ENCODE results near the gene CEACAM19.

CEACAM19 gene

GRCh38 chr19:44689290-44690130 is 18.2 kb downstream of the CEACAM19 start:
- Histone ChIP-seq H3K4me1 (ENCODE audit: control insufficient read depth, insufficient read depth, low read length) (peaks cover 5% of the 10 kb centered on the region), H3K4me3 (ENCODE audit: low read length in 2 of 2) (no peak overlapping the region)

GRCh38 chr19:44690131-44690440 is 18.8 kb downstream of the CEACAM19 start:
- Histone ChIP-seq H3K27ac (ENCODE audit: low read length) (no peak overlapping the region), H3K4me1 (ENCODE audit: control insufficient read depth, insufficient read depth, low read length) (peaks cover under 1% of the 10 kb centered on the region), H3K9ac (ENCODE audit: low read length in 2 of 2) (no peak overlapping the region)

More at GRCh38 chr19:44689290-44690130, 18.2 kb downstream of the CEACAM19 start:
- Histone ChIP-seq H3K9ac (ENCODE audit: low read length in 2 of 2) (no peak overlapping the region), H3K27me3 (ENCODE audit: control insufficient read depth in 1 of 2, insufficient read depth in 2 of 2, low read length in 2 of 2) (no peaks in the 10 kb centered on the region), H3K36me3 (ENCODE audit: control insufficient read depth in 2 of 2, insufficient read depth in 2 of 2, low read length in 2 of 2) (no peaks in the 10 kb centered on the region), H3K9me3 (ENCODE audit: control insufficient read depth in 2 of 2, low read length in 2 of 2) (no peaks in the 10 kb centered on the region), H3K27ac (ENCODE audit: low read length) (no peak overlapping the region)

DNA sequence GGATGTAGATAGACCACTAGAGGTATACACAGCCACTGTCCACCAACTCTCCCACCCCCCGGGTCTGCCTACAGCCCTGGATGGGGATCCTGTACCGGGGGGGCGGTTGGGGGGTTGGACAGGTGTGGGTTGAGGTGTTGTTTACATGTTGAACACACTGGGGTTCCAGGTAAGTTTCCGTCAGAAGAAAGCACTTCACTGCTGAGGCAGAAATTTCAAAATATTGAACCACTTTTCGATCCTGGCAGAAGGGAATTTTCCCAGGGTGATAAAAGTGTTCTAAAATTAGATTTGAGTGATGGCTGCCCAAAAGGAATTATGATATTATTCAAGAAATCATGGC is 21.1 kb downstream of the CEACAM19 start:
- H3K9me3 ChIP-seq (ENCODE audit: control insufficient read depth in 2 of 2, low read length in 2 of 2) = no peaks in the 10 kb centered on the region
- no peaks in the 10 kb centered on the region for H3K36me3 ChIP-seq (ENCODE audit: control insufficient read depth in 2 of 2, insufficient read depth in 2 of 2, low read length in 2 of 2)
- no peaks in the 10 kb centered on the region for H3K4me1 ChIP-seq (ENCODE audit: control insufficient read depth, insufficient read depth, low read length)
- H3K4me3 ChIP-seq (ENCODE audit: low read length in 2 of 2) = no peak overlapping the region
- H3K9ac ChIP-seq (ENCODE audit: low read length in 2 of 2) = no peak overlapping the region
- peaks cover 0 to 4% of the 10 kb centered on the region in 2 donors for H3K27me3 ChIP-seq (ENCODE audit: control insufficient read depth in 1 of 2, insufficient read depth in 2 of 2, low read length in 2 of 2)
- H3K27ac ChIP-seq (ENCODE audit: low read length) = no peak overlapping the region

More at GRCh38 chr19:44690131-44690440, 18.8 kb downstream of the CEACAM19 start:
- Histone ChIP-seq H3K36me3 (ENCODE audit: control insufficient read depth in 2 of 2, insufficient read depth in 2 of 2, low read length in 2 of 2) (no peaks in the 10 kb centered on the region), H3K9me3 (ENCODE audit: control insufficient read depth in 2 of 2, low read length in 2 of 2) (no peaks in the 10 kb centered on the region), H3K27me3 (ENCODE audit: control insufficient read depth in 1 of 2, insufficient read depth in 2 of 2, low read length in 2 of 2) (no peaks in the 10 kb centered on the region), H3K4me3 (ENCODE audit: low read length in 2 of 2) (no peak overlapping the region)

- no peaks in the 10 kb centered on the region for H3K9me3 ChIP-seq (ENCODE audit: control insufficient read depth in 2 of 2, low read length in 2 of 2)
- H3K9ac ChIP-seq (ENCODE audit: low read length in 2 of 2) = no peak overlapping the region
- no peaks in the 10 kb centered on the region for H3K36me3 ChIP-seq (ENCODE audit: control insufficient read depth in 2 of 2, insufficient read depth in 2 of 2, low read length in 2 of 2)
- no peak overlapping the region for H3K27ac ChIP-seq (ENCODE audit: low read length)
- H3K4me1 ChIP-seq (ENCODE audit: control insufficient read depth, insufficient read depth, low read length) = no peaks in the 10 kb centered on the region
- peaks cover 3 to 12% of the 10 kb centered on the region in 2 donors for H3K27me3 ChIP-seq (ENCODE audit: control insufficient read depth in 1 of 2, insufficient read depth in 2 of 2, low read length in 2 of 2)
- H3K4me3 ChIP-seq (ENCODE audit: low read length in 2 of 2) = no peak overlapping the region
Observed at GRCh38 chr19:44694184-44694579, 22.9 kb downstream of the CEACAM19 start.

DNA sequence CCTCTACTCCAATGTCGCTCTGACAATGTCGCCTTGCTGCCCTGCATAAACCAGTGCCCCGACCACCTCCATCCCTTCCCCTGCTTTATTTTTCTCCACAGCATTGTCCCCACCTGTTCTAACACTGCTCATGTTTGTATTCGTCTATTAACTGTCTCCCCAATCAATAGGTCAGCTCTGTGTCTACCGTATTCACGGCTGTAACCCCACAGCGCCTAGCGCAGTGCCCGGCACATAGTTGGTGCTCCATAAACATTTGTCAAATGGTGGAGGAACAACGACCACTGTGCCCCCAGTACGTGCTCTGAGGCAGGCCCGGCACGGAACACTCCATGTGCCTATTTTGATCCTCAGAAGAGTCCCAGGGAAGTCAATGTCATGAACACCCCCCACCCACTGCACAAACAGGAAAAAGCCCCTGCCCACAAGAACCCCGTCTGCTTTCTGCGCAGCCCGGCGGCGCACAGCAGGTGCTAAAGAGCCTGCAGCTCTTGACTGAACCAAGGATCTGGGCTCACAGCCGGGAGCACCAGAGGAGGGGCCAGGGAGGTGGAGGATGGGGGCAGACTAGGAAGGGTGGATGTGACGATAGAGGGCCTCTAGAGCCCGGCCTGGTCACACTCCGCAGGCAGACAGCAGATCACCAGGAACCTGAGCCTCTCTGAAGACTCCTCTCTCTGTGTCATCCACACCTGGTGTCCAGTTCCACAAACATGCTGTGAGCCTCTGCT is 25.8 kb downstream of the CEACAM19 start:
- H3K4me1 ChIP-seq (ENCODE audit: control insufficient read depth, insufficient read depth, low read length) = no peaks in the 10 kb centered on the region
- H3K27me3 ChIP-seq (ENCODE audit: control insufficient read depth in 1 of 2, insufficient read depth in 2 of 2, low read length in 2 of 2) = peaks cover 3 to 12% of the 10 kb centered on the region in 2 donors
- no peaks in the 10 kb centered on the region for H3K9me3 ChIP-seq (ENCODE audit: control insufficient read depth in 2 of 2, low read length in 2 of 2)
- H3K9ac ChIP-seq (ENCODE audit: low read length in 2 of 2) = no peak overlapping the region
- H3K36me3 ChIP-seq (ENCODE audit: control insufficient read depth in 2 of 2, insufficient read depth in 2 of 2, low read length in 2 of 2) = no peaks in the 10 kb centered on the region
- H3K4me3 ChIP-seq (ENCODE audit: low read length in 2 of 2) = no peak overlapping the region
- no peak overlapping the region for H3K27ac ChIP-seq (ENCODE audit: low read length)

- no peak overlapping the region for H3K9ac ChIP-seq (ENCODE audit: low read length in 2 of 2)
- H3K36me3 ChIP-seq (ENCODE audit: control insufficient read depth in 2 of 2, insufficient read depth in 2 of 2, low read length in 2 of 2) = no peaks in the 10 kb centered on the region
- H3K9me3 ChIP-seq (ENCODE audit: control insufficient read depth in 2 of 2, low read length in 2 of 2) = no peaks in the 10 kb centered on the region
- peaks cover 3 to 12% of the 10 kb centered on the region in 2 donors for H3K27me3 ChIP-seq (ENCODE audit: control insufficient read depth in 1 of 2, insufficient read depth in 2 of 2, low read length in 2 of 2)
- no peak overlapping the region for H3K4me3 ChIP-seq (ENCODE audit: low read length in 2 of 2)
- H3K4me1 ChIP-seq (ENCODE audit: control insufficient read depth, insufficient read depth, low read length) = no peaks in the 10 kb centered on the region
- no peak overlapping the region for H3K27ac ChIP-seq (ENCODE audit: low read length)
Observed at GRCh38 chr19:44697670-44698034, 26.4 kb downstream of the CEACAM19 start.

DNA sequence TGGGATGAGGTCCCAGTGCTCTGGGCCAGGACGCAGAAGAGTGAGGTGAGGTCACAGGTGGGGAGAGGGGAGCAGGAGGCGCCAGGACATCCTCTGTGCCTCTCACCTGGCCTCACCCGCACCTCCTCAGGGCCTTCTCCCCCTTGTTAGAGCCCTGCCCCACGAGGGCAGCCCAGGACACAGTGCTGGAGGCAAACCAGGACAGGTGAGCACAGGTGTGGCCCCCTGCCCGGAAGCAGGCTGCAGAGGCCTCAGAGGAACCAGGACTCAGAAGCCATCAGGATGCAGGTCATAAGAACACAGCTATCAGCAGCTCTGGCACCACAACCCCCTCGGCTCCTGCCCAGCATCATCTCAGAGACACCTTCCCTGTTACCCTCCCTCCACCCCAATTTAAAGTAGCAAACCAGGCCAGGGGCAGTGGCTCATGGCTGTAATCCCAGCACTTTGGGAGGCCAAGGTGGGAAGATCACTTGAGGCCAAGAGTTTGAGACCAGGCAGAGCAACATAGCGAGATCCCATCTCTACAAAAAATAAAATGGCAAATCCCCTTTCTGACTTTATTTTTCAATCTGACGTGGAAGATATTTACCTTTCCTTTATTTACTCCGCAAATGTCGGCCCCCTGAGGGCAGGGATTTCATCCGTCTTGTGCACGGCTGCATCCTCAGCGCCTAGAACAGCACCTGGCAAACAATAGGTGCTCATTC is 27.4 kb downstream of the CEACAM19 start, which contains the start of gene CEACAM16:
CEACAM16 (plus strand) TSS at position 660 of the 710 bp plus-strand sequence. CDS start 2,306 bp downstream, outside the sequence.
- no peaks in the 10 kb centered on the region for H3K36me3 ChIP-seq (ENCODE audit: control insufficient read depth in 2 of 2, insufficient read depth in 2 of 2, low read length in 2 of 2)
- H3K9ac ChIP-seq (ENCODE audit: low read length in 2 of 2) = no peak within 1 kb of the TSS
- no peak within 1 kb of the TSS for H3K4me3 ChIP-seq (ENCODE audit: low read length in 2 of 2)
- no peaks in the 10 kb centered on the region for H3K9me3 ChIP-seq (ENCODE audit: control insufficient read depth in 2 of 2, low read length in 2 of 2)
- H3K4me1 ChIP-seq (ENCODE audit: control insufficient read depth, insufficient read depth, low read length) = no peaks in the 10 kb centered on the region
- peaks cover 3 to 12% of the 10 kb centered on the region in 2 donors for H3K27me3 ChIP-seq (ENCODE audit: control insufficient read depth in 1 of 2, insufficient read depth in 2 of 2, low read length in 2 of 2)
- no peak within 1 kb of the TSS for H3K27ac ChIP-seq (ENCODE audit: low read length)

- H3K27me3 ChIP-seq (ENCODE audit: control insufficient read depth in 1 of 2, insufficient read depth in 2 of 2, low read length in 2 of 2) = peaks cover 3 to 12% of the 10 kb centered on the region in 2 donors
- no peaks in the 10 kb centered on the region for H3K9me3 ChIP-seq (ENCODE audit: control insufficient read depth in 2 of 2, low read length in 2 of 2)
- H3K27ac ChIP-seq (ENCODE audit: low read length) = no peak overlapping the region
- H3K4me3 ChIP-seq (ENCODE audit: low read length in 2 of 2) = no peak overlapping the region
- no peak overlapping the region for H3K9ac ChIP-seq (ENCODE audit: low read length in 2 of 2)
- no peaks in the 10 kb centered on the region for H3K36me3 ChIP-seq (ENCODE audit: control insufficient read depth in 2 of 2, insufficient read depth in 2 of 2, low read length in 2 of 2)
- no peaks in the 10 kb centered on the region for H3K4me1 ChIP-seq (ENCODE audit: control insufficient read depth, insufficient read depth, low read length)
Observed at GRCh38 chr19:44700547-44700946, 29.3 kb downstream of the CEACAM19 start.

DNA sequence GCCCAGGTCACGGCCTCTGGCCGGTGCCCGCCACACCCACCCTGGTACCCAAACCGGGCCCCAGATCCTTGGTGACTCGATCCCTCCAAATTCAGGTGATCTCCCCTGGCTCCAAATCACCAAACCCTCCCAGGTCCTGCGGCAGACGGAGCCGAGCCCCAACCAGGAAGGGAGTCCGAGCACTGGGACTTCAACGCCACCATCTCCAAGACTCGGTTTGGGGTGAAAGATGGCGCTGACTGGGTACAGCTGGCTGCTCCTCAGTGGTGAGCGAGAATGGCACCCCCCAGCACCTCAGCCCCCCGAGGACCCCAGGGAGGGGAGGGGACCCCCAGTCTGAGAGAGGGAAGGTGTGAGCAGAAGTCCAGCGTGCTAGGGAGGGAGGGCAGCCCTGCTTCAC is 29.9 kb downstream of the CEACAM19 start:
- Histone ChIP-seq H3K4me3 (ENCODE audit: low read length in 2 of 2) (no peak overlapping the region), H3K36me3 (ENCODE audit: control insufficient read depth in 2 of 2, insufficient read depth in 2 of 2, low read length in 2 of 2) (no peaks in the 10 kb centered on the region), H3K27ac (ENCODE audit: low read length) (no peak overlapping the region), H3K9ac (ENCODE audit: low read length in 2 of 2) (no peak overlapping the region), H3K4me1 (ENCODE audit: control insufficient read depth, insufficient read depth, low read length) (no peaks in the 10 kb centered on the region), H3K9me3 (ENCODE audit: control insufficient read depth in 2 of 2, low read length in 2 of 2) (no peaks in the 10 kb centered on the region), H3K27me3 (ENCODE audit: control insufficient read depth in 1 of 2, insufficient read depth in 2 of 2, low read length in 2 of 2) (peaks cover 3 to 12% of the 10 kb centered on the region in 2 donors)

GRCh38 chr19:44702551-44703176 is 31.4 kb downstream of the CEACAM19 start:
- no peak overlapping the region for H3K4me3 ChIP-seq (ENCODE audit: low read length in 2 of 2)

More at GRCh38 chr19:44702551-44703176, 31.4 kb downstream of the CEACAM19 start:
- Histone ChIP-seq H3K27me3 (ENCODE audit: control insufficient read depth in 1 of 2, insufficient read depth in 2 of 2, low read length in 2 of 2) (peaks cover 3 to 8% of the 10 kb centered on the region in 2 donors), H3K9ac (ENCODE audit: low read length in 2 of 2) (no peak overlapping the region), H3K27ac (ENCODE audit: low read length) (no peak overlapping the region), H3K9me3 (ENCODE audit: control insufficient read depth in 2 of 2, low read length in 2 of 2) (no peaks in the 10 kb centered on the region), H3K4me1 (ENCODE audit: control insufficient read depth, insufficient read depth, low read length) (no peaks in the 10 kb centered on the region), H3K36me3 (ENCODE audit: control insufficient read depth in 2 of 2, insufficient read depth in 2 of 2, low read length in 2 of 2) (no peaks in the 10 kb centered on the region)

All from stomach smooth muscle (tissue), 2 donors.